ENCODE results near the gene EHD4. TPM values are rescaled to one million over a fixed set of nuclear protein-coding genes. Genes with fewer than 3 reads are reported as not detected.

EHD4 gene
- total and polyA plus RNA-seq, 9 of the 15 experiments (the other 6 are each of a cell fraction or from before 2014, with no cell fraction given), result 0.89 to 10.3 (median 6.4) TPM

DNA sequence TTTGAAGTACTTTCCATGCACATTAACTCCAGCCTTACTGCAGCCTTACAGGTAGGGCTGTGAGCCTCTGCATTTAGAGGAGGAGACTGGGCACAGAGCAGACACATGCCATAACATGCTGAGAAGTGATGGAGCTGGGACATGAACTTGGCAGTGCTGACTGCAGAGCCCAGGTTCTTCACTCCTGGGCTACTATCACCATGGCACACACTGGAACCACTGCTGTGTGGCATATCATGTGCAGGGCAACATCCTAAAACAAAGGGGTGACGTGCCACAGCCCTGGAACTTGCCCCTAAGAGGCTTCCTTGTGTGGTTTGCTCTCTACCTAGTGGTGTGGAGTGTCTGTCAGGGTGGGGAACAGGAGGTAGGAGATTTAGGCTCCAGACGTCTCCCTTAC is 25.4 kb downstream of the EHD4 start:
- no peak overlapping the region for H3K4me2 ChIP-seq (ENCODE audit: insufficient read depth, low read length)
- H3K27me3 ChIP-seq (ENCODE audit: control insufficient read depth in 2 of 2, insufficient read depth in 2 of 2, low read length in 2 of 2), result no peaks in the 10 kb centered on the region
- no peak overlapping the region for H2AFZ ChIP-seq (ENCODE audit: low read depth, low read length)
- TF ChIP-seq HNRNPLL (IDR thresholded peaks at IDR 0.05; ENCODE audit: low read depth, low read length, poor library complexity, severe bottlenecking) (no peak), EZH2 (IDR thresholded peaks at IDR 0.05; ENCODE audit: borderline replicate concordance, low read depth, low read length) (no peak), GTF2E2 (tag; IDR thresholded peaks at IDR 0.05) (no peak), KLF6 (CRISPR knock-in tag; IDR thresholded peaks at IDR 0.05; ENCODE audit: borderline replicate concordance) (no peak), SIN3A (IDR thresholded peaks at IDR 0.05; ENCODE audit: borderline replicate concordance in 2 of 2, control insufficient read depth in 1 of 2, low read depth in 2 of 2, low read length in 2 of 2) (no peak), LEF1 (IDR thresholded peaks at IDR 0.05) (no peak), SREBF1 (IDR thresholded peaks at IDR 0.05; ENCODE audit: borderline replicate concordance, low read depth, low read length) (no peak)
- TF ChIP-seq, protein P1, sequence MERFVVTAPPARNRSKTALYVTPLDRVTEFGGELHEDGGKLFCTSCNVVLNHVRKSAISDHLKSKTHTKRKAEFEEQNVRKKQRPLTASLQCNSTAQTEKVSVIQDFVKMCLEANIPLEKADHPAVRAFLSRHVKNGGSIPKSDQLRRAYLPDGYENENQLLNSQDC (CRISPR knock-in tag; IDR thresholded peaks at IDR 0.05), result no peak
- TF ChIP-seq, protein P2, sequence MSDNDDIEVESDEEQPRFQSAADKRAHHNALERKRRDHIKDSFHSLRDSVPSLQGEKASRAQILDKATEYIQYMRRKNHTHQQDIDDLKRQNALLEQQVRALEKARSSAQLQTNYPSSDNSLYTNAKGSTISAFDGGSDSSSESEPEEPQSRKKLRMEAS (CRISPR knock-in tag; IDR thresholded peaks at IDR 0.05), result no peak
- TF ChIP-seq, protein P3, sequence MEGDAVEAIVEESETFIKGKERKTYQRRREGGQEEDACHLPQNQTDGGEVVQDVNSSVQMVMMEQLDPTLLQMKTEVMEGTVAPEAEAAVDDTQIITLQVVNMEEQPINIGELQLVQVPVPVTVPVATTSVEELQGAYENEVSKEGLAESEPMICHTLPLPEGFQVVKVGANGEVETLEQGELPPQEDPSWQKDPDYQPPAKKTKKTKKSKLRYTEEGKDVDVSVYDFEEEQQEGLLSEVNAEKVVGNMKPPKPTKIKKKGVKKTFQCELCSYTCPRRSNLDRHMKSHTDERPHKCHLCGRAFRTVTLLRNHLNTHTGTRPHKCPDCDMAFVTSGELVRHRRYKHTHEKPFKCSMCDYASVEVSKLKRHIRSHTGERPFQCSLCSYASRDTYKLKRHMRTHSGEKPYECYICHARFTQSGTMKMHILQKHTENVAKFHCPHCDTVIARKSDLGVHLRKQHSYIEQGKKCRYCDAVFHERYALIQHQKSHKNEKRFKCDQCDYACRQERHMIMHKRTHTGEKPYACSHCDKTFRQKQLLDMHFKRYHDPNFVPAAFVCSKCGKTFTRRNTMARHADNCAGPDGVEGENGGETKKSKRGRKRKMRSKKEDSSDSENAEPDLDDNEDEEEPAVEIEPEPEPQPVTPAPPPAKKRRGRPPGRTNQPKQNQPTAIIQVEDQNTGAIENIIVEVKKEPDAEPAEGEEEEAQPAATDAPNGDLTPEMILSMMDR (IDR thresholded peaks at IDR 0.05 in 2 of 3, conservative IDR thresholded peaks at IDR 0.05 in 1 of 3; ENCODE audit: insufficient read depth in 2 of 3, low read depth in 1 of 3, low read length in 3 of 3), result no peak
- TF ChIP-seq, protein P4, sequence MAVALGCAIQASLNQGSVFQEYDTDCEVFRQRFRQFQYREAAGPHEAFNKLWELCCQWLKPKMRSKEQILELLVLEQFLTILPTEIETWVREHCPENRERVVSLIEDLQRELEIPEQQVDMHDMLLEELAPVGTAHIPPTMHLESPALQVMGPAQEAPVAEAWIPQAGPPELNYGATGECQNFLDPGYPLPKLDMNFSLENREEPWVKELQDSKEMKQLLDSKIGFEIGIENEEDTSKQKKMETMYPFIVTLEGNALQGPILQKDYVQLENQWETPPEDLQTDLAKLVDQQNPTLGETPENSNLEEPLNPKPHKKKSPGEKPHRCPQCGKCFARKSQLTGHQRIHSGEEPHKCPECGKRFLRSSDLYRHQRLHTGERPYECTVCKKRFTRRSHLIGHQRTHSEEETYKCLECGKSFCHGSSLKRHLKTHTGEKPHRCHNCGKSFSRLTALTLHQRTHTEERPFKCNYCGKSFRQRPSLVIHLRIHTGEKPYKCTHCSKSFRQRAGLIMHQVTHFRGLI (CRISPR knock-in tag; IDR thresholded peaks at IDR 0.05), result no peak
- TF ChIP-seq, protein P5, sequence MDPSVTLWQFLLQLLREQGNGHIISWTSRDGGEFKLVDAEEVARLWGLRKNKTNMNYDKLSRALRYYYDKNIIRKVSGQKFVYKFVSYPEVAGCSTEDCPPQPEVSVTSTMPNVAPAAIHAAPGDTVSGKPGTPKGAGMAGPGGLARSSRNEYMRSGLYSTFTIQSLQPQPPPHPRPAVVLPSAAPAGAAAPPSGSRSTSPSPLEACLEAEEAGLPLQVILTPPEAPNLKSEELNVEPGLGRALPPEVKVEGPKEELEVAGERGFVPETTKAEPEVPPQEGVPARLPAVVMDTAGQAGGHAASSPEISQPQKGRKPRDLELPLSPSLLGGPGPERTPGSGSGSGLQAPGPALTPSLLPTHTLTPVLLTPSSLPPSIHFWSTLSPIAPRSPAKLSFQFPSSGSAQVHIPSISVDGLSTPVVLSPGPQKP (CRISPR knock-in tag; IDR thresholded peaks at IDR 0.05), result no peak
- 72% methylated on average over 2 of the region's 2 CpGs for WGBS (ENCODE audit: insufficient coverage, low coverage, missing lambda C conversion rate)
- no TSS peak for BruUV-seq (replicated peaks)
- no peak overlapping the region for H3K4me3 ChIP-seq
- intact Hi-C loops (cut with micrococcal nuclease) (no loop called here), in situ Hi-C loops (cut with MboI) (no loop called here)
- POLR2A ChIA-PET, result interaction anchor here (0.8 kb wide), 1 partner anchor 35 kb away, joined by 3 read pairs; no protein-coding TSS in a partner anchor
- no peak for FAIRE-seq
- ATAC-seq, result no peak
- no peaks in the 10 kb centered on the region for H3K9me3 ChIP-seq (replicated peaks; ENCODE audit: control insufficient read depth, insufficient read depth, low read depth, low read length)
- no peak for DNase-seq (ENCODE audit: extremely low read depth in 1 of 4, low spot score in 3 of 4)
- H3K79me2 ChIP-seq (ENCODE audit: control insufficient read depth, insufficient read depth, low read length), result no peaks in the 10 kb centered on the region
- no peak overlapping the region for H3K9ac ChIP-seq (ENCODE audit: insufficient read depth in 1 of 2, low read depth in 2 of 2, low read length in 2 of 2)
- no peaks in the 10 kb centered on the region; the same call in none of the 2 replicates for H4K20me1 ChIP-seq (replicated peaks; ENCODE audit: control insufficient read depth, insufficient read depth, low read length)
- H3K4me1 ChIP-seq (replicated peaks in 1 of 2; ENCODE audit: control insufficient read depth in 2 of 2, insufficient read depth in 2 of 2, low read length in 2 of 2), result no peaks in the 10 kb centered on the region
- CTCF ChIA-PET (ENCODE audit: low intra/inter-chr PET ratio), result no interaction called here
- no peaks in the 10 kb centered on the region for H3K9me1 ChIP-seq (ENCODE audit: control insufficient read depth, insufficient read depth, low read length)
- peaks cover 11% of the 10 kb centered on the region; the same call in 1 of the 3 replicates for H3K36me3 ChIP-seq (ENCODE audit: control insufficient read depth, insufficient read depth, low read length)
- no peak overlapping the region for H3K27ac ChIP-seq (ENCODE audit: extremely low read depth, low read depth, low read length)

Data from K562 (cell line).